K562 (cell line): ENCODE results near the gene PLA2G3. TPM values are rescaled to one million over a fixed set of nuclear protein-coding genes. Genes with fewer than 3 reads are reported as not detected.
A peak's percentile ranks its signal among the peaks of the same experiment; 100 is the strongest.

Source experiments
- CEBPB ChIP-seq: fragments of 450-650 bp; IDR thresholded peaks from 2 replicates; pipeline ENCODE4 v1.6.1; 2016; ENCODE audit warnings: missing genetic modification characterization, missing compliant biosample characterization
- COPS2 ChIP-seq: fragments of 450-650 bp; conservative IDR thresholded peaks from 2 replicates; pipeline ENCODE4 v1.6.1; 2016; ENCODE audit warnings: mild to moderate bottlenecking, moderate library complexity
- DIDO1 ChIP-seq: fragments of 450-650 bp; IDR thresholded peaks from 2 replicates; pipeline ENCODE4 v1.6.1; 2016; ENCODE audit warnings: low read depth, missing biosample characterization, missing genetic modification characterization
- ETV5 ChIP-seq: sonication (generic); formaldehyde crosslinking; IDR thresholded peaks from 2 replicates; pipeline ENCODE4 v1.4.0; 2020; ENCODE audit warnings: low read depth, mild to moderate bottlenecking, missing genetic modification reagents
- HNRNPL ChIP-seq: fragments of 200-400 bp; formaldehyde crosslinking; IDR thresholded peaks from 2 replicates; pipeline ENCODE4 v1.6.1; 2017; ENCODE audit warnings: low read depth, mild to moderate bottlenecking, low read length
- HNRNPUL1 ChIP-seq: fragments of 200-400 bp; formaldehyde crosslinking; IDR thresholded peaks from 2 replicates; pipeline ENCODE4 v1.6.1; 2017; ENCODE audit warnings: low read length
- MED1 ChIP-seq: sonication (generic); formaldehyde crosslinking; IDR thresholded peaks from 2 replicates; pipeline ENCODE4 v1.8.1; 2023; ENCODE audit warnings: missing genetic modification reagents, borderline replicate concordance
- PHF8 ChIP-seq: fragments of 200-600 bp; sonication (generic); IDR thresholded peaks from 2 replicates; pipeline ENCODE4 v1.6.1; 2012; ENCODE audit warnings: mixed run types, mild to moderate bottlenecking, inconsistent platforms, low read length, moderate library complexity, borderline replicate concordance
- PHTF2 ChIP-seq: fragments of 250-450 bp; sonication (Bioruptor Pico); IDR thresholded peaks from 2 replicates; pipeline ENCODE4 v1.5.0; 2021; ENCODE audit warnings: mild to moderate bottlenecking
- SIN3B ChIP-seq: fragments of 450-650 bp; IDR thresholded peaks from 2 replicates; pipeline ENCODE4 v1.6.1; 2017; ENCODE audit warnings: low read depth, mild to moderate bottlenecking, moderate library complexity
- TCF7 ChIP-seq: sonication (generic); IDR thresholded peaks from 2 replicates; pipeline ENCODE4 v1.6.1; 2016; ENCODE audit warnings: antibody characterized with exemption, borderline replicate concordance
- ZNF3 ChIP-seq: fragments of 250-450 bp; sonication (Bioruptor Pico); IDR thresholded peaks from 2 replicates; pipeline ENCODE4 v1.5.0; 2021; ENCODE audit warnings: mild to moderate bottlenecking, moderate library complexity
- ZNF431 ChIP-seq: sonication (generic); formaldehyde crosslinking; IDR thresholded peaks from 2 replicates; pipeline ENCODE4 v1.8.0; 2022; ENCODE audit warnings: mild to moderate bottlenecking, missing genetic modification reagents
- polyA plus RNA-seq, 8 experiments: library from polyadenylated mRNA; depleted of rRNA in 4 of 8; stranded (reverse) in 5 of 8; unstranded in 3 of 8; fragments of >200 nt; fragmentation: Nextera tagmentation in 2 of 8; fragmentation: Illumina TruSeq in 1 of 8; extraction: Ambion mirVana in 2 of 8; extraction: Trizol in 1 of 8; gene quantifications; 2 replicates each; pipeline versions ENCODE4 v1.2.1 to v1.2.3, GENCODE V29; 2011 to 2014; ENCODE audit warnings: inconsistent platforms in 1 of 8, missing spikeins in 1 of 8
- total RNA-seq, 7 experiments: library from RNA; depleted of rRNA in 6 of 7; stranded (reverse); fragments of >200 nt in 6 of 7; fragmentation: Illumina TruSeq in 2 of 7; extraction: Trizol in 2 of 7; gene quantifications; 2 replicates each; pipeline versions ENCODE4 v1.2.1 to v1.2.3, GENCODE V29; 2011 to 2021; ENCODE audit warnings: low replicate concordance in 1 of 7
- TF ChIP-seq, protein P1 (sequence below): fragments of 250-450 bp; sonication (Bioruptor Pico); IDR thresholded peaks from 2 replicates; pipeline ENCODE4 v1.5.0; 2022; ENCODE audit warnings: mild to moderate bottlenecking
- TF ChIP-seq, protein P2 (sequence below): fragments of 250-450 bp; sonication (Bioruptor Pico); IDR thresholded peaks from 2 replicates; pipeline ENCODE4 v1.9.0; 2021; ENCODE audit warnings: mild to moderate bottlenecking
- TF ChIP-seq, protein P3 (sequence below): fragments of 450-650 bp; IDR thresholded peaks from 2 replicates; pipeline ENCODE4 v1.6.1; 2016; ENCODE audit warnings: borderline replicate concordance
- TF ChIP-seq, protein P4 (sequence below), 2 experiments: IDR thresholded peaks; 2 replicates each; pipeline ENCODE4 v1.6.1; 2011; ENCODE audit warnings: borderline replicate concordance in 1 of 2, control low read depth in 1 of 2, low read depth in 1 of 2, low read length in 1 of 2, mild to moderate bottlenecking in 1 of 2, mixed read lengths in 1 of 2, moderate library complexity in 1 of 2; ENCODE audit not compliant: insufficient read depth in 1 of 2, insufficient read length in 1 of 2, poor library complexity in 1 of 2, severe bottlenecking in 1 of 2; ENCODE audit errors: extremely low read depth in 1 of 2
- TF ChIP-seq, protein P5 (sequence below): fragments of 250-450 bp; sonication (Bioruptor Pico); IDR thresholded peaks from 2 replicates; pipeline ENCODE4 v1.6.1; 2021; ENCODE audit warnings: mild to moderate bottlenecking
- TF ChIP-seq, protein P6 (sequence below): fragments of 250-450 bp; sonication (Bioruptor Pico); IDR thresholded peaks from 2 replicates; pipeline ENCODE4 v1.4.0; 2020

PLA2G3 gene
- total and polyA plus RNA-seq, 9 of the 15 experiments (the other 6 are each of a cell fraction or from before 2014, with no cell fraction given): 0.18 to 1.4 (median 0.64) TPM

DNA sequence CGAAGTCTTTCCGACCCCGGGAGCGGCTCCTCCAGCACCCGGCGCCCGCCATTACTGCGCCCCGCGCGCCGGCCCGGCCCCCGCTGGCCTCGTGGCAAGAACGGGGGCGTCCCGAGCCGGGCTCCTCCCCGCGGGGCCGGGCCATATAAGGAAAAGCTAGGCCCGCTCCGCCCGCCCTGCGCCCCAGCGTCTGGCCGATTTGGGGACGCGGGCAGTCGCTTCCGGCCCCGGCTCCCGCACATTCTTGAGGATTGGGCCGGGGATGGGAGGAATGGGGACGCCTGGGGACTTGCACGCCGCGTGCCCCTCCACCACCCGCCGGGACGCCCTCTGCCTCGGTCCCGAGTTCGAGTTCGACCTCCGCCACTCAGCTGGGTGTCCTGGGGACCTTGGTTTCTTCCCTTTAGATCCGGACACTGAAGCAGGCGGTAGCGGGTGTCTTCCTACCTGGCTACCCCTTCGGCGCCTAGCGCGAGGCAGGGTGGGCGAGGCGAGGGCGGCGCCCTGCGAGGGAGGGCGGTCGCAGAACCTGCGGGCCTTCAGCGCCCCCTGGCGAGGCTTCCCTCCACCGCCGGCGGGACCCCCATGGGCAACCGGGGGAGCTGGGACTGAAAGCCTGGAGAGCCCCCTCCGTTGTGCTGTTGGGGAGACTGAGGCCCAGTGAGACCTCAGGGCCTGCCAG lies 55.4 kb downstream of the PLA2G3 start (continued):
- TF ChIP-seq, protein P1, sequence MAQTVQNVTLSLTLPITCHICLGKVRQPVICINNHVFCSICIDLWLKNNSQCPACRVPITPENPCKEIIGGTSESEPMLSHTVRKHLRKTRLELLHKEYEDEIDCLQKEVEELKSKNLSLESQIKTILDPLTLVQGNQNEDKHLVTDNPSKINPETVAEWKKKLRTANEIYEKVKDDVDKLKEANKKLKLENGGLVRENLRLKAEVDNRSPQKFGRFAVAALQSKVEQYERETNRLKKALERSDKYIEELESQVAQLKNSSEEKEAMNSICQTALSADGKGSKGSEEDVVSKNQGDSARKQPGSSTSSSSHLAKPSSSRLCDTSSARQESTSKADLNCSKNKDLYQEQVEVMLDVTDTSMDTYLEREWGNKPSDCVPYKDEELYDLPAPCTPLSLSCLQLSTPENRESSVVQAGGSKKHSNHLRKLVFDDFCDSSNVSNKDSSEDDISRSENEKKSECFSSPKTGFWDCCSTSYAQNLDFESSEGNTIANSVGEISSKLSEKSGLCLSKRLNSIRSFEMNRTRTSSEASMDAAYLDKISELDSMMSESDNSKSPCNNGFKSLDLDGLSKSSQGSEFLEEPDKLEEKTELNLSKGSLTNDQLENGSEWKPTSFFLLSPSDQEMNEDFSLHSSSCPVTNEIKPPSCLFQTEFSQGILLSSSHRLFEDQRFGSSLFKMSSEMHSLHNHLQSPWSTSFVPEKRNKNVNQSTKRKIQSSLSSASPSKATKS: no peak
- peak; percentile 84 for TF ChIP-seq PHF8
- TF ChIP-seq, protein P2, sequence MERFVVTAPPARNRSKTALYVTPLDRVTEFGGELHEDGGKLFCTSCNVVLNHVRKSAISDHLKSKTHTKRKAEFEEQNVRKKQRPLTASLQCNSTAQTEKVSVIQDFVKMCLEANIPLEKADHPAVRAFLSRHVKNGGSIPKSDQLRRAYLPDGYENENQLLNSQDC (CRISPR knock-in tag): no peak
- TF ChIP-seq COPS2: no peak
- TF ChIP-seq PHTF2 (CRISPR knock-in tag): no peak
- peak; percentile 58; the same call in 1 of the 2 replicates for TF ChIP-seq HNRNPL
- TF ChIP-seq ZNF3: no peak
- no peak for TF ChIP-seq DIDO1
- TF ChIP-seq ETV5: peak; percentile 68
- TF ChIP-seq HNRNPUL1: no peak
- no peak for TF ChIP-seq MED1 (CRISPR knock-in tag)
- TF ChIP-seq, protein P3, sequence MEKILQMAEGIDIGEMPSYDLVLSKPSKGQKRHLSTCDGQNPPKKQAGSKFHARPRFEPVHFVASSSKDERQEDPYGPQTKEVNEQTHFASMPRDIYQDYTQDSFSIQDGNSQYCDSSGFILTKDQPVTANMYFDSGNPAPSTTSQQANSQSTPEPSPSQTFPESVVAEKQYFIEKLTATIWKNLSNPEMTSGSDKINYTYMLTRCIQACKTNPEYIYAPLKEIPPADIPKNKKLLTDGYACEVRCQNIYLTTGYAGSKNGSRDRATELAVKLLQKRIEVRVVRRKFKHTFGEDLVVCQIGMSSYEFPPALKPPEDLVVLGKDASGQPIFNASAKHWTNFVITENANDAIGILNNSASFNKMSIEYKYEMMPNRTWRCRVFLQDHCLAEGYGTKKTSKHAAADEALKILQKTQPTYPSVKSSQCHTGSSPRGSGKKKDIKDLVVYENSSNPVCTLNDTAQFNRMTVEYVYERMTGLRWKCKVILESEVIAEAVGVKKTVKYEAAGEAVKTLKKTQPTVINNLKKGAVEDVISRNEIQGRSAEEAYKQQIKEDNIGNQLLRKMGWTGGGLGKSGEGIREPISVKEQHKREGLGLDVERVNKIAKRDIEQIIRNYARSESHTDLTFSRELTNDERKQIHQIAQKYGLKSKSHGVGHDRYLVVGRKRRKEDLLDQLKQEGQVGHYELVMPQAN: peak; percentile 60; the same call in 1 of the 2 replicates
- peak; percentile 47; the same call in 1 of the 2 replicates for TF ChIP-seq ZNF431
- TF ChIP-seq, protein P4, sequence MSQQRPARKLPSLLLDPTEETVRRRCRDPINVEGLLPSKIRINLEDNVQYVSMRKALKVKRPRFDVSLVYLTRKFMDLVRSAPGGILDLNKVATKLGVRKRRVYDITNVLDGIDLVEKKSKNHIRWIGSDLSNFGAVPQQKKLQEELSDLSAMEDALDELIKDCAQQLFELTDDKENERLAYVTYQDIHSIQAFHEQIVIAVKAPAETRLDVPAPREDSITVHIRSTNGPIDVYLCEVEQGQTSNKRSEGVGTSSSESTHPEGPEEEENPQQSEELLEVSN (IDR thresholded peaks at IDR 0.05; ENCODE audit: borderline replicate concordance in 1 of 2, extremely low read depth in 1 of 2, insufficient read depth in 1 of 2, insufficient read length in 1 of 2, low read depth in 1 of 2, low read length in 1 of 2, poor library complexity in 1 of 2, severe bottlenecking in 1 of 2): peak; percentile 40 to 82
- TF ChIP-seq, protein P5, sequence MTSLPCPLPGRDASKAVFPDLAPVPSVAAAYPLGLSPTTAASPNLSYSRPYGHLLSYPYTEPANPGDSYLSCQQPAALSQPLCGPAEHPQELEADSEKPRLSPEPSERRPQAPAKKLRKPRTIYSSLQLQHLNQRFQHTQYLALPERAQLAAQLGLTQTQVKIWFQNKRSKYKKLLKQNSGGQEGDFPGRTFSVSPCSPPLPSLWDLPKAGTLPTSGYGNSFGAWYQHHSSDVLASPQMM (CRISPR knock-in tag): no peak
- TF ChIP-seq CEBPB (tag): no peak
- TF ChIP-seq, protein P6, sequence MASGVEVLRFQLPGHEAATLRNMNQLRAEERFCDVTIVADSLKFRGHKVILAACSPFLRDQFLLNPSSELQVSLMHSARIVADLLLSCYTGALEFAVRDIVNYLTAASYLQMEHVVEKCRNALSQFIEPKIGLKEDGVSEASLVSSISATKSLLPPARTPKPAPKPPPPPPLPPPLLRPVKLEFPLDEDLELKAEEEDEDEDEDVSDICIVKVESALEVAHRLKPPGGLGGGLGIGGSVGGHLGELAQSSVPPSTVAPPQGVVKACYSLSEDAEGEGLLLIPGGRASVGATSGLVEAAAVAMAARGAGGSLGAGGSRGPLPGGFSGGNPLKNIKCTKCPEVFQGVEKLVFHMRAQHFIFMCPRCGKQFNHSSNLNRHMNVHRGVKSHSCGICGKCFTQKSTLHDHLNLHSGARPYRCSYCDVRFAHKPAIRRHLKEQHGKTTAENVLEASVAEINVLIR (CRISPR knock-in tag): no peak
- no peak for TF ChIP-seq TCF7
- no peak for TF ChIP-seq SIN3B
